Measurements from ENCODE around the gene AKAP13.

GRCh38 chr15:85464471-85464870, 84.1 kb downstream of the AKAP13 start:
- TF ChIP-seq EZH2 (IDR thresholded peaks at IDR 0.05; ENCODE audit: low read depth, low read length, severe bottlenecking): no peak
- TF ChIP-seq SUZ12 (IDR thresholded peaks at IDR 0.05; ENCODE audit: low read length): no peak

All from H1 (cell line).